SK-N-SH treated with all-trans-retinoic acid at 6 μM for 48 hours (cell line): ENCODE data around the gene BLID.

Experiments
- ARNTL ChIP-seq: fragments of 450-650 bp; formaldehyde crosslinking; IDR thresholded peaks from 2 replicates; pipeline ENCODE4 v1.5.0; 2020; ENCODE audit warnings: low read depth, mild to moderate bottlenecking, moderate library complexity, borderline replicate concordance
- BACH2 ChIP-seq: fragments of 250-450 bp; sonication (Bioruptor Pico); IDR thresholded peaks from 2 replicates; pipeline ENCODE4 v1.9.0; 2021; ENCODE audit warnings: mild to moderate bottlenecking, borderline replicate concordance
- ESRRG ChIP-seq: fragments of 250-450 bp; sonication (Bioruptor Pico); IDR thresholded peaks from 2 replicates; pipeline ENCODE4 v1.6.1; 2021; ENCODE audit warnings: mild to moderate bottlenecking
- PATZ1 ChIP-seq: fragments of 250-450 bp; sonication (Bioruptor Pico); IDR thresholded peaks from 2 replicates; pipeline ENCODE4 v1.8.0; 2020; ENCODE audit warnings: mild to moderate bottlenecking, moderate library complexity, borderline replicate concordance
- POU6F1 ChIP-seq: fragments of 250-450 bp; sonication (Bioruptor Pico); IDR thresholded peaks from 2 replicates; pipeline ENCODE4 v1.8.0; 2021; ENCODE audit warnings: low read depth, mild to moderate bottlenecking, moderate library complexity, borderline replicate concordance
- RARB ChIP-seq: fragments of 250-450 bp; sonication (Bioruptor Pico); IDR thresholded peaks from 2 replicates; pipeline ENCODE4 v1.8.0; 2021; ENCODE audit warnings: mild to moderate bottlenecking, moderate library complexity
- SNAI2 ChIP-seq: fragments of 250-450 bp; sonication (Bioruptor Pico); IDR thresholded peaks from 2 replicates; pipeline ENCODE4 v1.5.0; 2020; ENCODE audit warnings: mild to moderate bottlenecking, moderate library complexity
- ZC3H10 ChIP-seq: fragments of 250-450 bp; sonication (Bioruptor Pico); IDR thresholded peaks from 2 replicates; pipeline ENCODE4 v1.5.1; 2021; ENCODE audit warnings: mild to moderate bottlenecking, moderate library complexity
- ZFP3 ChIP-seq: fragments of 250-450 bp; sonication (Bioruptor Pico); IDR thresholded peaks from 2 replicates; pipeline ENCODE4 v1.5.0; 2020; ENCODE audit warnings: mild to moderate bottlenecking, moderate library complexity
- TF ChIP-seq, protein P1 (sequence below): fragments of 250-450 bp; sonication (Bioruptor Pico); IDR thresholded peaks from 2 replicates; pipeline ENCODE4 v1.5.1; 2021; ENCODE audit warnings: mild to moderate bottlenecking, moderate library complexity

DNA sequence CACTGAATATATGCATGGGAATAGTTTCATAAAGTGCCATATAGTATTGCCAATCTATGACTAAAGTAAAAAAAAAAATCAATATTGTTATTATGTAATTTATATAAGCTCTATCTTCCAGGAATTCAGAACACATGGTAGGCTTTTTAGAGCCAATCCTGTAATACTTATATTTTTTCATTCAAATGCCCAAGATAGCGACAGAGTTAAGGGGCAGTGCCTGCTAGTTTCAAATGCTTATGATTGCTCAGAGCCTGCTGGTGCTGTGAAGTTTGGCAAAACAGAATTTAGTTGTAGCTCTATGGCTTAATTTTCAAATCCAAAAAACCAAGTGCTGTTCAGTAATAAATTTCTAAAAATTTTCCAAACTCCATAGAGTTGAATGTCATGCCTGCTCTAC, 39.0 kb upstream of the BLID start:
- TF ChIP-seq, protein P1, sequence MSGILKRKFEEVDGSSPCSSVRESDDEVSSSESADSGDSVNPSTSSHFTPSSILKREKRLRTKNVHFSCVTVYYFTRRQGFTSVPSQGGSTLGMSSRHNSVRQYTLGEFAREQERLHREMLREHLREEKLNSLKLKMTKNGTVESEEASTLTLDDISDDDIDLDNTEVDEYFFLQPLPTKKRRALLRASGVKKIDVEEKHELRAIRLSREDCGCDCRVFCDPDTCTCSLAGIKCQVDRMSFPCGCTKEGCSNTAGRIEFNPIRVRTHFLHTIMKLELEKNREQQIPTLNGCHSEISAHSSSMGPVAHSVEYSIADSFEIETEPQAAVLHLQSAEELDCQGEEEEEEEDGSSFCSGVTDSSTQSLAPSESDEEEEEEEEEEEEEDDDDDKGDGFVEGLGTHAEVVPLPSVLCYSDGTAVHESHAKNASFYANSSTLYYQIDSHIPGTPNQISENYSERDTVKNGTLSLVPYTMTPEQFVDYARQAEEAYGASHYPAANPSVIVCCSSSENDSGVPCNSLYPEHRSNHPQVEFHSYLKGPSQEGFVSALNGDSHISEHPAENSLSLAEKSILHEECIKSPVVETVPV, result no peak
- TF ChIP-seq ZC3H10 (CRISPR knock-in tag), result no peak
- no peak for TF ChIP-seq BACH2
- no peak for TF ChIP-seq PATZ1 (CRISPR knock-in tag)
- no peak for TF ChIP-seq SNAI2 (CRISPR knock-in tag)
- no peak for TF ChIP-seq ESRRG (CRISPR knock-in tag)
- TF ChIP-seq ZFP3 (CRISPR knock-in tag), result no peak
- no peak for TF ChIP-seq POU6F1 (CRISPR knock-in tag)
- no peak for TF ChIP-seq ARNTL (CRISPR knock-in tag)
- TF ChIP-seq RARB, result no peak
